HCT116 (cell line): ENCODE data around the gene TAOK3.

Experiments used
- CTCF ChIP-seq, 3 experiments: fragments of 200-600 bp in 1 of 3; sonication (generic) in 1 of 3; IDR thresholded peaks in 2 of 3; conservative IDR thresholded peaks in 1 of 3; 2 replicates each; pipeline ENCODE4 v1.5.1; 2012 to 2017; ENCODE audit warnings: low read depth in 2 of 3, low read length in 2 of 3, antibody characterized with exemption in 1 of 3, borderline replicate concordance in 1 of 3, control low read depth in 1 of 3, mild to moderate bottlenecking in 1 of 3, mixed read lengths in 1 of 3, mixed run types in 1 of 3, moderate library complexity in 1 of 3; ENCODE audit not compliant: insufficient read depth in 1 of 3
- EZH2 ChIP-seq: fragments of 200-600 bp; sonication (generic); IDR thresholded peaks from 2 replicates; pipeline ENCODE4 v1.6.1; 2017; ENCODE audit warnings: antibody characterized with exemption, mixed run types
- EZH2phosphoT487 ChIP-seq: fragments of 200-600 bp; IDR thresholded peaks from 2 replicates; pipeline ENCODE4 v1.6.1; 2018; ENCODE audit warnings: antibody characterized with exemption, borderline replicate concordance
- FOSL1 ChIP-seq: IDR thresholded peaks from 2 replicates; pipeline ENCODE4 v1.6.1; 2012; ENCODE audit warnings: low read depth
- JUND ChIP-seq: IDR thresholded peaks from 2 replicates; pipeline ENCODE4 v1.6.1; 2012
- MAX ChIP-seq: IDR thresholded peaks from 2 replicates; pipeline ENCODE4 v1.6.1; 2012
- POLR2A ChIP-seq: IDR thresholded peaks from 2 replicates; pipeline ENCODE4 v1.7.0; 2011; ENCODE audit warnings: borderline replicate concordance; ENCODE audit not compliant: insufficient read depth, insufficient read length; ENCODE audit errors: extremely low read depth
- SIN3A ChIP-seq: IDR thresholded peaks from 2 replicates; pipeline ENCODE4 v1.6.1; 2012; ENCODE audit warnings: low read depth
- SP1 ChIP-seq: IDR thresholded peaks from 2 replicates; pipeline ENCODE4 v1.6.1; 2012; ENCODE audit warnings: low read depth
- YY1 ChIP-seq: IDR thresholded peaks from 2 replicates; pipeline ENCODE4 v1.6.1; 2011; ENCODE audit warnings: low read length, low read depth, moderate library complexity, mild to moderate bottlenecking; ENCODE audit not compliant: insufficient replicate concordance; ENCODE audit errors: extremely low read depth
- ZBTB33 ChIP-seq: IDR thresholded peaks from 2 replicates; pipeline ENCODE4 v1.6.1; 2011; ENCODE audit warnings: mild to moderate bottlenecking, low read length, moderate library complexity; ENCODE audit not compliant: insufficient replicate concordance; ENCODE audit errors: extremely low read depth

DNA sequence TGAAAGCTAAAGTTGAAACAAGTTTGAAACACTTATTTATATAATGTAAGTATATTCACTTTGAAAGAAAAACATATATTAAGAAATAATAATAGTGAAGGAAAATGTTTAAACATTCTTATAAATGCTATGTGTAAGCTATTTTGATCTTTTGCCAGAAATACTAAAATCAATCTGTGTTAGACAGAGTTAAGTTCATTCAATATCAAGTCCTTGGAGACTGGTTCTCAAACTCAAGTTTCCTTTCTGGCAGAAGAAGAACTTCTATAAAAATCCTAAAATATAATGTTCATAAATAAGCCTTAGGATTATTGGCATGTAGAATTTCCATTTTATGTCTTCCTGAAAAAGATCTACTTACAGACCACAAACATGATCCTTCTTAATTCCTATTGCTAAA lies 45.3 kb downstream of the TAOK3 start:
- no peak for TF ChIP-seq EZH2
- no peak for TF ChIP-seq SIN3A
- no peak for TF ChIP-seq YY1
- TF ChIP-seq CTCF (IDR thresholded peaks at IDR 0.05 in 2 of 3, conservative IDR thresholded peaks at IDR 0.05 in 1 of 3; ENCODE audit: borderline replicate concordance in 1 of 3, insufficient read depth in 1 of 3, low read depth in 2 of 3, low read length in 2 of 3) = no peak
- no peak for TF ChIP-seq ZBTB33
- no peak for TF ChIP-seq POLR2A
- no peak for TF ChIP-seq SP1
- no peak for TF ChIP-seq JUND
- TF ChIP-seq EZH2phosphoT487 = no peak
- TF ChIP-seq FOSL1 = no peak
- no peak for TF ChIP-seq MAX
